ENCODE measurements around the gene EXOSC3. TPM values are rescaled to one million over a fixed set of nuclear protein-coding genes. Genes with fewer than 3 reads are reported as not detected.
A peak's percentile ranks its signal among the peaks of the same experiment; 100 is the strongest.

EXOSC3 gene
- total RNA-seq, 2 experiments from 2014 or later, result 82.6 to 103 TPM

DNA sequence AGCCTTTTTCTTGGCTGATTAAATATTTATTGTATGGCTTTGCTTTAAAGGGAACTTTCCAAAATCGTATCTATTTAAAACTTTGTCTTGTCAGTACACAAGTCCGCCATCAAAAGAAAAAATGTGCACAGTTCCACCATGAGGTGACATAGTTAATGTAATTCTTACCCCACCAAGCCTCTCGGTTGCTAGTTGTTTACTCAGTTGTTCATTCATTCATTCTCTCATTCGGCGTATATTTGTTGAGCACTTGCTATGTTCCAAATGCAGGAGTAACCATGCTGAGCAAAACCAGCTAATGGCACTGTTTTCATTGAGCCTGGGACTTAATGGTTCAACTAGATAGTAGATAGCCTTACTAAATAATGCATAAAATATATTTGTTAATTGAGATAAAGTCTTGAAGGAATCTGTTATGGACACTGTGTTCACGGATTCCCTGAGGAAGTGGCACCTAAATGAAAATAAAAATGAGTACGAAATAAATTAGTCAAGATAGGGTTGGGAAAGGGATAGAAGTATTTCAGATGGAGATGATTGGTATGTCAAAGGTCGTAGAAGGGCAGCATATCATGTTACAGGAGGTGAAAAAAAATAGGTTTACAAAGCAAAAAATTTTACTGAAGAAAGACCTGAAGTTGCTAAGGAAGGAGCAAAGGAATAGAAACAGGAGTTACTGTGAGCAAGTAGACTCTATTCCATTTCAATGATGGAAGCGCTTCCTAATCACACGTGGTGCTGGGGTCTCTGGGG, 17.3 kb upstream of the EXOSC3 start:
- Histone ChIP-seq H3K36me3 (ENCODE audit: insufficient read depth, low read length) (peaks cover 23% of the 10 kb centered on the region), H3K27ac (ENCODE audit: low read depth, low read length, poor library complexity, severe bottlenecking) (peak overlapping the region; percentile 69), H3K9me2 (ENCODE audit: insufficient read depth, low read length) (no peaks in the 10 kb centered on the region), H4K20me1 (ENCODE audit: insufficient read depth, low read length) (peaks cover 16% of the 10 kb centered on the region), H3K79me2 (ENCODE audit: insufficient read depth, low read depth, low read length) (peaks cover 47% of the 10 kb centered on the region), H3K4me3 (ENCODE audit: low read depth, low read length, poor library complexity, severe bottlenecking) (peak overlapping the region; percentile 93), H3K4me1 (ENCODE audit: insufficient read depth, low read length, poor library complexity, severe bottlenecking) (peaks cover 27% of the 10 kb centered on the region), H3K4me2 (ENCODE audit: low read length) (peak overlapping the region; percentile 95), H3K9me3 (ENCODE audit: low read length) (no peaks in the 10 kb centered on the region), H2AFZ (ENCODE audit: low read length) (0 out of 2 replicates have a peak overlapping the region, but pooled peaks have one; percentile 80)
- intact Hi-C loops (cut with micrococcal nuclease; ENCODE audit: unreplicated experiment), result loop anchor here (5.0 kb wide), 1 partner anchor 210 kb away; the partner anchor contains the start of gene TOMM5
- ChIA-PET POLR2A (interaction anchor here (0.6 to 1.7 kb wide), 2 partner anchors 10 to 18 kb away, joined by 3 to 8 read pairs; partner anchors contain the start of gene EXOSC3), CTCF (ENCODE audit: unreplicated experiment) (no interaction called here)
- BruUV-seq (replicated peaks), result TSS peak; percentile 76
- no peak for TF ChIP-seq EZH2phosphoT487 (IDR thresholded peaks at IDR 0.05; ENCODE audit: borderline replicate concordance, low read depth, low read length)
- TF ChIP-seq, protein P1, sequence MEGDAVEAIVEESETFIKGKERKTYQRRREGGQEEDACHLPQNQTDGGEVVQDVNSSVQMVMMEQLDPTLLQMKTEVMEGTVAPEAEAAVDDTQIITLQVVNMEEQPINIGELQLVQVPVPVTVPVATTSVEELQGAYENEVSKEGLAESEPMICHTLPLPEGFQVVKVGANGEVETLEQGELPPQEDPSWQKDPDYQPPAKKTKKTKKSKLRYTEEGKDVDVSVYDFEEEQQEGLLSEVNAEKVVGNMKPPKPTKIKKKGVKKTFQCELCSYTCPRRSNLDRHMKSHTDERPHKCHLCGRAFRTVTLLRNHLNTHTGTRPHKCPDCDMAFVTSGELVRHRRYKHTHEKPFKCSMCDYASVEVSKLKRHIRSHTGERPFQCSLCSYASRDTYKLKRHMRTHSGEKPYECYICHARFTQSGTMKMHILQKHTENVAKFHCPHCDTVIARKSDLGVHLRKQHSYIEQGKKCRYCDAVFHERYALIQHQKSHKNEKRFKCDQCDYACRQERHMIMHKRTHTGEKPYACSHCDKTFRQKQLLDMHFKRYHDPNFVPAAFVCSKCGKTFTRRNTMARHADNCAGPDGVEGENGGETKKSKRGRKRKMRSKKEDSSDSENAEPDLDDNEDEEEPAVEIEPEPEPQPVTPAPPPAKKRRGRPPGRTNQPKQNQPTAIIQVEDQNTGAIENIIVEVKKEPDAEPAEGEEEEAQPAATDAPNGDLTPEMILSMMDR (conservative IDR thresholded peaks at IDR 0.05; ENCODE audit: low read length), result no peak
- DNase-seq (ENCODE audit: low spot score), result peak; percentile 31

DNA sequence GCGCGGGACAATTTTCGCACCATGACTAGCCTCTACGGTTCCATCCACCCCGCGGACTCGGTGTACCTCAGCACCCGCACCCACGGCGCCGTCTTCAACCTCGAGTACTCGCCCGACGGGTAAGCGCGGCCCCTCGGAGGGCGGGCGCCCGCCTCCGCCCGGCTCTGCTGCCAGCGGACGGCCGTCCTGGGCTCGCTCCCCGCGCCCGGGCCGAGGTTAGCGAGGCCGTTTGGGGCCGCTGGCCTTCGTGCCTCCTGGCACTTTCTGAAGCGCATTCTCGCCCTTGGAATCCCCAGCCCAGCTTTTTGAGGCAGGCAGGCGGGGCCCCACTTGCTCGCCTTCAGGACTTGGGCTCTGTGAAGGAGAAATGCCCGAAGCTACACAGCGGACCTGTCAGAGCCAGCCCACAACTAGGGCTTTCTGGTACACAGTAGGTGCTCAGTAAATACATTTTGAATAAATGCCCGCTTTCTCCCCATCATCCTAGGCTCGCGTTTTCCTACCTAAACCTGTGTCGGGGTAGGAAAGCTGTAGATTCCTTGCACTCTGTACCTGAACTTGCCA, 16.5 kb upstream of the EXOSC3 start:
- H3K36me3 ChIP-seq (ENCODE audit: insufficient read depth, low read length), result peaks cover 19% of the 10 kb centered on the region
- H3K4me1 ChIP-seq (ENCODE audit: insufficient read depth, low read length, poor library complexity, severe bottlenecking), result peaks cover 27% of the 10 kb centered on the region
- intact Hi-C loops (cut with micrococcal nuclease; ENCODE audit: unreplicated experiment), result loop anchor here (5.0 kb wide), 1 partner anchor 209 kb away; the partner anchor contains the start of gene TOMM5
- peak overlapping the region; percentile 93 for H3K4me3 ChIP-seq (ENCODE audit: low read depth, low read length, poor library complexity, severe bottlenecking)
- H3K4me2 ChIP-seq (ENCODE audit: low read length), result peak overlapping the region; percentile 95
- H4K20me1 ChIP-seq (ENCODE audit: insufficient read depth, low read length), result peaks cover 16% of the 10 kb centered on the region
- BruUV-seq (replicated peaks), result no TSS peak
- peaks cover 40% of the 10 kb centered on the region for H3K79me2 ChIP-seq (ENCODE audit: insufficient read depth, low read depth, low read length)
- H3K9me3 ChIP-seq (ENCODE audit: low read length), result no peaks in the 10 kb centered on the region
- POLR2A ChIA-PET, result interaction anchor here (0.5 to 1.7 kb wide), 6 partner anchors 11 to 52 kb away, joined by 3 to 8 read pairs (median 4); partner anchors contain the start of gene EXOSC3
- TF ChIP-seq EZH2phosphoT487 (IDR thresholded peaks at IDR 0.05; ENCODE audit: borderline replicate concordance, low read depth, low read length), result no peak
- DNase-seq (ENCODE audit: low spot score), result peak; percentile 52
- H2AFZ ChIP-seq (ENCODE audit: low read length), result peak overlapping the region; percentile 80
- H3K9me2 ChIP-seq (ENCODE audit: insufficient read depth, low read length), result no peaks in the 10 kb centered on the region
- CTCF ChIA-PET (ENCODE audit: unreplicated experiment), result interaction anchor here (0.6 kb wide), 2 partner anchors 11 to 18 kb away, joined by 3 to 7 read pairs; no protein-coding TSS in a partner anchor
- peak overlapping the region; percentile 69 for H3K27ac ChIP-seq (ENCODE audit: low read depth, low read length, poor library complexity, severe bottlenecking)

DNA sequence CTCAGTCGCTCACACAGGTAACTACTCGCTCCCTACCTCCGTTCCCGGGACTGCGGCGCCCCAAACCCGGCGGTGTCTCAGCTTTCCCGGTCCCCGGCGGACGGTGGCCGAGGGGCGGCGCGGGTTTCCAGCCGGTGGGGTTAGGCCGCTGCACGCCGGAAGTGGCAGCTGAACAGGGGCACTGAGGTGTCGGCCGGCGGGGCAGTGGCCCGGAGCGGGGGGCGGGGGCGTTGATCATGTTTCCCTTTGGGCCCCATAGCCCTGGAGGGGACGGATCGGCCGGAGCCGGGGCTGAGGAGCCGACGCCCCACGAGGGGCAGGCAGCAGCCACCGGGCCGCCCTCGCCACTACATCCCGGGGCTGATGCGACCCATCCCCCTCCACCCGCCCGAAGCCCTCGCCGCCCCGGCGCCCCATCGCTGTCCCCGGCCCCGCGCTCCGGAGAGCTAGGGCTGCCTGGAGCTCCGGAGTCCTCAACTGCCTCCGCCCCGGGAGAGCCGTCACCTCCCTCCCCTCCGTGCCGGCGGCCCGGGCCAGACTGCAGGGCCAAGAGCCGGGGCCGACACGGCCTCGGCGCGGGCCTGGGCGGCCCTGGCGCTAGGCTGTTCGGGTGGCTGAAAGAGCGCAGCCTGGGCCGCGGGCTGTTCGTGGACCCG, 15.9 kb upstream of the EXOSC3 start, which contains the start of gene DCAF10:
Gene DCAF10 (plus strand): TSS at position 167 of the 656 bp plus-strand sequence. CDS start 70 bp downstream, at position 237.
- H3K9me3 ChIP-seq (ENCODE audit: low read length), result no peaks in the 10 kb centered on the region
- BruUV-seq (replicated peaks), result no TSS peak
- no peaks in the 10 kb centered on the region for H3K9me2 ChIP-seq (ENCODE audit: insufficient read depth, low read length)
- peak within 1 kb of the TSS; percentile 80 for H2AFZ ChIP-seq (ENCODE audit: low read length)
- peak within 1 kb of the TSS; percentile 69 for H3K27ac ChIP-seq (ENCODE audit: low read depth, low read length, poor library complexity, severe bottlenecking)
- peak within 1 kb of the TSS; percentile 93 for H3K4me3 ChIP-seq (ENCODE audit: low read depth, low read length, poor library complexity, severe bottlenecking)
- peaks cover 27% of the 10 kb centered on the region for H3K4me1 ChIP-seq (ENCODE audit: insufficient read depth, low read length, poor library complexity, severe bottlenecking)
- peaks cover 16% of the 10 kb centered on the region for H3K36me3 ChIP-seq (ENCODE audit: insufficient read depth, low read length)
- no peak for TF ChIP-seq EZH2phosphoT487 (IDR thresholded peaks at IDR 0.05; ENCODE audit: borderline replicate concordance, low read depth, low read length)
- TF ChIP-seq, protein P1 (conservative IDR thresholded peaks at IDR 0.05; ENCODE audit: low read length), result no peak
- H3K4me2 ChIP-seq (ENCODE audit: low read length), result peak within 1 kb of the TSS; percentile 95
- DNase-seq (ENCODE audit: low spot score), result peak; percentile 90
- intact Hi-C loops (cut with micrococcal nuclease; ENCODE audit: unreplicated experiment), result loop anchor here (1.0 to 5.0 kb wide), 2 partner anchors 15 to 208 kb away; partner anchors contain the start of genes EXOSC3 and TOMM5
- peaks cover 16% of the 10 kb centered on the region for H4K20me1 ChIP-seq (ENCODE audit: insufficient read depth, low read length)
- POLR2A ChIA-PET, result interaction anchor here (0.5 to 1.7 kb wide), 8 partner anchors 8 to 52 kb away, joined by 3 to 8 read pairs (median 4); partner anchors contain the start of gene EXOSC3
- CTCF ChIA-PET (ENCODE audit: unreplicated experiment), result interaction anchor here (0.6 kb wide), 2 partner anchors 10 to 18 kb away, joined by 3 to 7 read pairs; no protein-coding TSS in a partner anchor
- H3K79me2 ChIP-seq (ENCODE audit: insufficient read depth, low read depth, low read length), result peaks cover 35% of the 10 kb centered on the region

Data from OCI-LY7 (cell line).